ENCODE data around the gene PAX7. TPM values are rescaled to one million over a fixed set of nuclear protein-coding genes. Genes with fewer than 3 reads are reported as not detected.
"Not testable (repeated sequence)": the region's sequence is repeated elsewhere in the genome, so short reads cannot be mapped to it uniquely, and the experiment has no call there.

Gene PAX7
- total RNA-seq, 1 experiment from 2014 or later = 0.15 TPM

GRCh38 chr1:18743233-18743632, 112.6 kb downstream of the PAX7 start:
- Mint-ChIP-seq H3K36me3 (ENCODE audit: insufficient read depth in 1 of 3, low read depth in 3 of 3) (no peaks in the 10 kb centered on the region), H3K4me3 (no peak overlapping the region), H3K27me3 (ENCODE audit: low read depth) (peaks cover 67% of the 10 kb centered on the region), H3K4me1 (peaks cover 0 to 5% of the 10 kb centered on the region in 2 experiments; a peak in 2 of 4 replicates), H3K27ac (peak overlapping the region in 1 of 3 experiments; percentile 87; a peak in 1 of 7 replicates), H3K9me3 (no peaks in the 10 kb centered on the region; a peak in 3 of 5 replicates)
- Histone ChIP-seq H3K79me2 (ENCODE audit: insufficient read depth, low read length) (no peaks in the 10 kb centered on the region), H3K23ac (ENCODE audit: insufficient read length, low read depth, low read length) (no peak overlapping the region), H3K27ac (ENCODE audit: insufficient read length, low read depth, low read length) (no peak overlapping the region), H3K14ac (ENCODE audit: insufficient read depth, low read length) (no peak overlapping the region), H3K4me2 (ENCODE audit: insufficient read depth, insufficient read length, low read length) (no peak overlapping the region), H3K56ac (ENCODE audit: insufficient read length, low read depth, low read length) (no peak overlapping the region), H3K18ac (ENCODE audit: insufficient read length, low read depth, low read length) (no peak overlapping the region), H2AFZ (ENCODE audit: low read length) (no peak overlapping the region), H3K9me3 (ENCODE audit: control insufficient read depth, low read depth, low read length) (no peaks in the 10 kb centered on the region), H3K4ac (ENCODE audit: low read depth, low read length) (no peak overlapping the region), H2BK5ac (ENCODE audit: insufficient read length, low read length) (no peak overlapping the region), H2BK20ac (ENCODE audit: low read depth, low read length, poor library complexity, severe bottlenecking) (no peak overlapping the region), H3T11ph (ENCODE audit: low read length) (no peak overlapping the region), H4K91ac (ENCODE audit: insufficient read length, low read depth, low read length) (no peak overlapping the region), H2AK5ac (ENCODE audit: insufficient read length, low read length) (no peak overlapping the region), H4K8ac (replicated peaks; ENCODE audit: insufficient read length, low read depth, low read length) (no peak overlapping the region), H4K5ac (ENCODE audit: insufficient read length, low read depth, low read length) (no peak overlapping the region), H3K4me1 (ENCODE audit: insufficient read depth, low read length) (no peaks in the 10 kb centered on the region), H3K9ac (ENCODE audit: extremely low read depth, insufficient read length, low read length) (no peak overlapping the region), H2BK15ac (ENCODE audit: low read depth, low read length) (no peak overlapping the region), H3K23me2 (ENCODE audit: insufficient read length, low read depth, low read length, poor library complexity, severe bottlenecking) (no peaks in the 10 kb centered on the region), H3K79me1 (ENCODE audit: insufficient read depth, low read depth, low read length, poor library complexity, severe bottlenecking) (no peaks in the 10 kb centered on the region), H2BK12ac (ENCODE audit: insufficient read length, low read depth, low read length) (no peak overlapping the region), H4K20me1 (ENCODE audit: control insufficient read depth, insufficient read depth, insufficient read length) (peaks cover 2% of the 10 kb centered on the region), H3K27me3 (ENCODE audit: insufficient read depth, low read length) (no peaks in the 10 kb centered on the region), H2BK120ac (ENCODE audit: low read depth, low read length, poor library complexity, severe bottlenecking) (no peak overlapping the region)
- DNase-seq = peak; percentile 86
- TF ChIP-seq, protein P1, sequence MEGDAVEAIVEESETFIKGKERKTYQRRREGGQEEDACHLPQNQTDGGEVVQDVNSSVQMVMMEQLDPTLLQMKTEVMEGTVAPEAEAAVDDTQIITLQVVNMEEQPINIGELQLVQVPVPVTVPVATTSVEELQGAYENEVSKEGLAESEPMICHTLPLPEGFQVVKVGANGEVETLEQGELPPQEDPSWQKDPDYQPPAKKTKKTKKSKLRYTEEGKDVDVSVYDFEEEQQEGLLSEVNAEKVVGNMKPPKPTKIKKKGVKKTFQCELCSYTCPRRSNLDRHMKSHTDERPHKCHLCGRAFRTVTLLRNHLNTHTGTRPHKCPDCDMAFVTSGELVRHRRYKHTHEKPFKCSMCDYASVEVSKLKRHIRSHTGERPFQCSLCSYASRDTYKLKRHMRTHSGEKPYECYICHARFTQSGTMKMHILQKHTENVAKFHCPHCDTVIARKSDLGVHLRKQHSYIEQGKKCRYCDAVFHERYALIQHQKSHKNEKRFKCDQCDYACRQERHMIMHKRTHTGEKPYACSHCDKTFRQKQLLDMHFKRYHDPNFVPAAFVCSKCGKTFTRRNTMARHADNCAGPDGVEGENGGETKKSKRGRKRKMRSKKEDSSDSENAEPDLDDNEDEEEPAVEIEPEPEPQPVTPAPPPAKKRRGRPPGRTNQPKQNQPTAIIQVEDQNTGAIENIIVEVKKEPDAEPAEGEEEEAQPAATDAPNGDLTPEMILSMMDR (conservative IDR thresholded peaks at IDR 0.05) = peak; percentile 84
- WGBS (ENCODE audit: extremely low coverage, insufficient read length, low lambda C conversion rate) = no CpG with 5 or more reads among the region's 7 CpGs

DNA sequence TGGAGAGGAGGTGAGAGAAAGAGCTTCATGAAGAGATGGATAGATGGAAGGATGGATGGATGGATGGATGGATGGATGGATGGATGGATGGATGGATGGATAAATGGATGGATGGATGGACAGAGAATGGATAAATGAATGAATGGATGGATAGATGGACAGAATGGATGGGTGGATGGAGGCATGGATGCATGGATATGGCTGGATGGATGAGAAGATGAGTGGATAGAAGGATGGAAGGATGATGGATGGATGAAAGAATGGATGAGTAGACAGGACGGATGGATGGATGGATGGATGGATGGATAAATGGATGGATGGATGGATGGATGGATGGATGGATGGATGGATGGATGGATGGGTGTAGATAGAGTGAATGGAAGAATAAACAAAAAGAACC, 113.7 kb downstream of the PAX7 start:
- H3K9me3 ChIP-seq (ENCODE audit: control insufficient read depth, low read depth, low read length); H4K20me1 ChIP-seq (ENCODE audit: control insufficient read depth, insufficient read depth, insufficient read length); H3K27ac ChIP-seq (ENCODE audit: insufficient read length, low read depth, low read length); H4K5ac ChIP-seq (ENCODE audit: insufficient read length, low read depth, low read length); H2BK20ac ChIP-seq (ENCODE audit: low read depth, low read length, poor library complexity, severe bottlenecking); H3K36me3 Mint-ChIP-seq (ENCODE audit: insufficient read depth in 1 of 3, low read depth in 3 of 3); H3K4ac ChIP-seq (ENCODE audit: low read depth, low read length); H4K8ac ChIP-seq (replicated peaks; ENCODE audit: insufficient read length, low read depth, low read length); H3K23me2 ChIP-seq (ENCODE audit: insufficient read length, low read depth, low read length, poor library complexity, severe bottlenecking); H2AFZ ChIP-seq (ENCODE audit: low read length); H2BK15ac ChIP-seq (ENCODE audit: low read depth, low read length); H3K4me1 Mint-ChIP-seq; H3K9me3 Mint-ChIP-seq; H3K23ac ChIP-seq (ENCODE audit: insufficient read length, low read depth, low read length); H3K79me1 ChIP-seq (ENCODE audit: insufficient read depth, low read depth, low read length, poor library complexity, severe bottlenecking); H3K14ac ChIP-seq (ENCODE audit: insufficient read depth, low read length); H3K27ac Mint-ChIP-seq; H3K4me2 ChIP-seq (ENCODE audit: insufficient read depth, insufficient read length, low read length); H3K27me3 ChIP-seq (ENCODE audit: insufficient read depth, low read length); H3K4me1 ChIP-seq (ENCODE audit: insufficient read depth, low read length); H3K9ac ChIP-seq (ENCODE audit: extremely low read depth, insufficient read length, low read length); H3K4me3 Mint-ChIP-seq; H2BK120ac ChIP-seq (ENCODE audit: low read depth, low read length, poor library complexity, severe bottlenecking); H3K79me2 ChIP-seq (ENCODE audit: insufficient read depth, low read length); DNase-seq; H3T11ph ChIP-seq (ENCODE audit: low read length); H2BK12ac ChIP-seq (ENCODE audit: insufficient read length, low read depth, low read length); H4K91ac ChIP-seq (ENCODE audit: insufficient read length, low read depth, low read length); H3K18ac ChIP-seq (ENCODE audit: insufficient read length, low read depth, low read length); H2AK5ac ChIP-seq (ENCODE audit: insufficient read length, low read length); H3K56ac ChIP-seq (ENCODE audit: insufficient read length, low read depth, low read length); H2BK5ac ChIP-seq (ENCODE audit: insufficient read length, low read length): not testable (repeated sequence)
- H3K27me3 Mint-ChIP-seq (ENCODE audit: low read depth) = peaks cover 71% of the 10 kb centered on the region
- WGBS (ENCODE audit: extremely low coverage, insufficient read length, low lambda C conversion rate) = 100% methylated on average over 1 of the region's 1 CpG

All from H9 (cell line).